ENCODE results near the gene MFSD11.
"Not testable (repeated sequence)": the region's sequence is repeated elsewhere in the genome, so short reads cannot be mapped to it uniquely, and the experiment has no call there.

The MFSD11 gene

DNA sequence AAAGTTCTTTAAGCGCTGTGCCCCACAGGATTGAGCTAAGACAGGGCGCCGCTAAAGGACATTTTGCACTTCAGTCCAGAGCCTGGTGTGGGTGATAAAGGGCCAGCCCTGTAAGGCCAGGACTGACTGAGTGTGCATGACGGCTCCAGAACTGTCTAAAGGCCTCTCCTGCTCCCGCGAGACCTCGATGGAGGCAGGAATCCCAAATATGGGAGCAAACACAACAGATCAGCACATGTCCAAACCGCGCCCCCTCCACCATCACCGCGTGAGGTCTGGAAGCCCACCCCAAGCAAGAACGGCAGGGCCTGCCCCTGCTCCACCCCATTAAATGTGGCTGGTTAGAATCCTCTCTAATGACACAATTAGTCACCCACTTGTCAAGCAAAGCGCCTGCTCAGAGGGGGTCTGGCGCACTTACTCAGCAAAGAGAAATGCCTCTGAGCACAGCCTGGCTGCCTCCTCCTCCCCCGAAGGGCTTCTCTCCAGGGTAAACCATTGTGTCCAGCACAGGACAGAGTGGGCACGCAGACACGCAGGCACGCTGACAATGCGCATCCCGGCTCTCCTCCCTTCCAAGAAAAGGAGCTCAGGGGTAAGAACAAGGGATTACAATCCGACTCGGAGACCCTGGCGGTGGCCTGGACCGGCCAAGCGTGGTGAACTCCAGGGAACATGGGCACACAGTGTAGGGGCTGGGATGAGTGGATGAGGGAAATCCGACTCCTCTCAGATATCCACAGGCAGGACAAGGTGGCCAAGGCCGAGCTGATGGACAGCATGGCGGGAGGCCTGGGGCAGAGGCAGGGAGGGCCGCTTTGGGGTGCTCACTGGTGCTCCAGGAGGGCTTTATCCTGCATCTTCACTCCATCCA lies 28.6 kb upstream of the MFSD11 start:
- no peak for DNase-seq (ENCODE audit: low spot score)

DNA sequence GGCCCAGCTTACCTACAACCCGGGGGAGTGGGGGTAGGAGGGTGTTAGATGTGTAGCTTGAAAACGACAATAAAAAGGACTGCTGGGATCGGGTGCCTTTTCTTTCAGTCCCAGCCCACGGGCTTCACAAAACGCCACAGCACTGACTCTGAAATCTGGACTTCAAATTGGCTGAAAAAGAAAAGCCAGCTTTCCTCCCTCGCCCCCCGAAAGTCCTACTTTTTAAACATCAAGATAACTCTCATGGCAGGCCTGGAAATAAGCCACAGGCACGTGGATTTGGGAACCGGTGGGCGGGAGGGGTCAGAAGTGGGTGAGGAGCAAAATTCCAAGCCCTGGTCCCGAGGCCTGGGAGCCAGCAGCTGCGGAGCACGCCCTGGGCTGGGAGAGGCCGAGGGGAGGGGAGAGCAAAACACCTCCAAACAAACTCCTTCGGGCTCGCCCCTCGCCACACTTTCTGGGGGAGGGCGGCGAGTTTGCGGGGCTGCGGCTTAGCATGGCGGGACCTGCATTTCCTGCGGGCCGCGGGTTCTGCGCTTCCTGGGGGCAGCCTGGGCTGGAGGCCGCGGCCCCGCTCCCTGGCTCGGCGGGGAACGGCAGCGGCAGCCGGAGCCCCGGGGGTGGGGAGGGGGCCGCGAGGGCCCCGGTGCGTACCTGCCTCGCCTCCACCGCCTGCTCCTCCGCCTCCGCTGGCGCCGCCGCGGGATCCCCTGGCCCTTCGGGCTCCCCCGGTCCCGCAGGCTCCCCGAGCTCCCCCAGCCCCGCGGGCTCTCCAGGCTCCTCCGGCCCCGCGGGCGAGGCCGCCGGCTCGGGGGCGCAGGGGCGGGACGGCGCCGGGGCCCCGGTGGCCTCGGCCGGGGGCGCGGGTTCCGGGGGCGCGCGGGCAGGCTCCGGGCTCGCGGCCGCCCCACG lies 27.7 kb upstream of the MFSD11 start:
- DNase-seq (ENCODE audit: low spot score): peak; percentile 44

DNA sequence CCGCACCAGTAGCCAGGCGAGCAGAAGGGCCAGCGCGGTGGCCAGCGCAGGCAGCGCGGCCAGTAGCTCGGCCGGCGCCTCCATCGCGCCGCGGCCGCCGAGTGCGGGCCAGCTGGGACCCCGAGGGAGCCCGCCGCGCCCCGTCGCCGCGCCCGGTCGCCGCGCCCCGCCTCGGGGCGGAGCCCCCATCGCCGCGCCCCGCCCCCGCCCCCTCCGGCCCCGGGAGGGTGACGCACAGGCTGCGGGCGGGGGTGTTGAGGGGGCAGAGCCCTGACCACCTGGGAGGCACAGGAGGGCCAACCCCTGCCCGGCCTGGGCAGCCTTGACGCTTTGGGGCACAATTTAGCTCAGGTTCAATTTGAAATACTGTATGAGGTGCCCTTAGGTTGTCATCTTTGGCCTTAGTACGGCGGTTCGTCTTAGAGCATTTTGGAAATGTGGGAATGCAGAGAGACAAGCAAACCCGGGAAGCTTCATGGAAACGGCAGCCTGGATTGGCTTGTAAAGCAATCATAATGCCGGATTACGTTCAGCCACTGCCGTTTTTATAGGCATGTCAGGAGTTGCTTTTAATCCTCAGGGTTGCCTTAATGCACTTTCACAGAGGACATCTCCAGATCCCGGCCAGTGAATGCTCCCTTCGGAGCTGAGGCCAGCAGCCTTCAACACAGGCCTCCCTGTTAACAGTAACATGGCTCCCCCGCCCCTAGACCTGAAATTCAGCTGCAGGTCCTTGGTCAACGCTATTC lies 26.9 kb upstream of the MFSD11 start, which contains the start of gene MXRA7:
TSS of gene MXRA7 (minus strand) at position 103 of the 749 bp plus-strand sequence. CDS start at position 84, 19 bp downstream.
- DNase-seq (ENCODE audit: low spot score): peak; percentile 80

DNA sequence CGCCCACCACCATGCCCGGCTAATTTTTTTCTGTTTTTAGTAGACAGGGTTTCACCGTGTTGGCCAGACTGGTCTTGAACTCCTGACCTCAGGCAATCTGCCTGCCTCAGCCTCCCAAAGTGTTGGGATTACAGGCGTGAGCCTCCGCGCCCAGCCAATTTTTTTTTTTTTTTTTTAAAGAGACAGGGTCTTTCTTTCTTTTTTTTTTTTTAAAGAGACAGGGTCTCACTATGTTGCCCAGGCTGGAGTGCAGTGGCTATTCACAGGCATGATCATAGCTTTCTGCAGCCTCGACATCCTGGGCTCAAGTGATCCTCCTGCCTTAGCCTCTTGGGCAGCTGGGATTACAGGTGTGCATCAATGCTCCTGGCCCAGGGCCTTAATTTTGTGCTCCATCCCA lies 25.6 kb upstream of the MFSD11 start:
- DNase-seq (ENCODE audit: low spot score): not testable (repeated sequence)

DNA sequence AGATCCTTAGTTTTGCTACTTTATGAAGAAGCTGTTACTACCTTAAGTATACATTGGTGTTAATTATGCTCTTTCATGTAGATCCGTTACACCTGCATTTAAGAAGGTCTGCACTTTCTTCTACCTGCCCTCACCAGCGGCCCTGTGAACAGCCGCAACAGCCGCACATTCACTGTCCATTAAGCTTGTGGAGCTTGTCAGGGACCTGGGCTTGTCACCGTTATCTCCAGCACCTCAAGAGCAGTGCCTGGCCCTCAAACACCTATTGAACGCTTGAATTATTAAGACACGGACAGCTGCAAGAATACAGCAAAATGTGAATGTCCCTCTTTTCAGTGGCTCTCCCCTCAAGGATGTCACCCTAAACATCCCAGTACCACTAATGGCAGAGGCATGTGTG lies 24.2 kb upstream of the MFSD11 start:
- no peak for DNase-seq (ENCODE audit: low spot score)

DNA sequence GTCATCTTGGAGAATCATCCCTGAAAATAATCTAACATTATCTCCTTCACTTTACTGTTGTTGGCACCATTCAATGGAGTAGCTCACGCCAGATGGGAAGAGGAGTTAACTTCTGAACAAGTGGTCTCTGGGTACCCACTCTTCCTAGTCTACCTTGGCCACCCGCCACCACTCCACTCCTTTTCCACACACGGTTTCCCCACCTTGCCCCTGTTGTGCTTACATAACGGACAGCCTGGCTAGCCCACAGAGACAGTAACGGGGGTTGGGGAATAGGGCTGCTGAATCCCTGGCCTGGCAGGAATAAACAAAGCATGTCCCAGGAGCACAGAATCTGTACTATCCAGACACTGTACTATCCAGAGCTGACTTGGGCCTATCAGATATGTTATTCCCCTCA lies 23.6 kb upstream of the MFSD11 start:
- DNase-seq (ENCODE audit: low spot score): no peak

DNA sequence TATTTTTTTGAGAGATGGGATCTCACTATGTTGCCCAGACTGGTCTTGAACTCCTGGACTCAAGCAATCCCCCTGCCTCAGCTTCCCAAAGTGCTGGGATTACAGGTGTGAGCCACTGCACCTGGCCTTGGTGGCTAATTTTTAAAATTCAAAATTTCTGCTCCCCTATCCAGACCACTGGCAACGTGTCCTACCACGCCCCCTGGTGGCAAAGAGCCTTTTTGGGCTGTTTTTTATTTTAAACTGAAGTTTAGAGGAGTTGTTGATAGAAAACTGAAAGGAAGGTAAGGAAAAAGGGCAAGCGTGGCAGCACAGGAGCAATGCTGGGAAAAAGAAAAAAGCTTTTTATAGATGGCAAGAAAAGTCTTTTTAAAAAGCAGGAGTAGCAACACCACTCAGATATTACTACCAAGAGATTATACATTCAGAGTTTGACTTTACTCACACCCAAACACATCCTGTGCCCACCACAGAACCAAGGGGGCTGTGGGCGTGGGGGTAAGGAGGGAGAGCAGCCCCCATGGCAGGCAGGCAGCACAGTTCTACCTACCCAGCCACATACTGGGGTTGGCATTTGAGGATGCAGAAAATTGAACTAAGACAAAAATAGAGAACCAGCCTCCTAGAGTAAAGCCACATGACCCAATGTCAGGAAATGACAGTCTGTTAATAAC lies 23.0 kb upstream of the MFSD11 start:
- DNase-seq (ENCODE audit: low spot score): peak; percentile 56

DNA sequence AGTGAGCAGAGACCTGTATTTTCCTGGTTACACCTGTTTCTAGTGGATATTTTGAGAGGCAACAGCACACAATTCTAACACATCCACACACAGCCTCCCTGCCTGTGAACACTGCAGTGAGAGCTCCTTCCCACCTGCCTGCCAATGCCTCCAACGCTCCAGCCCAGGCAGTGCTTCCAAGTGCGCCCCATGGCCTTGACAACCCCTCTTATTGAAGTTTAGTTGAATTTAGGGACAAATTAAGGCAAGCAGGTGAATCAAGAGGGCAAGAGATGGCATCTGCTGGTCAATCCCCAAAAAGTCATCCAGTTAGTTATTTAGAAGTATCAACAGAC lies 22.5 kb upstream of the MFSD11 start:
- DNase-seq (ENCODE audit: low spot score): no peak

DNA sequence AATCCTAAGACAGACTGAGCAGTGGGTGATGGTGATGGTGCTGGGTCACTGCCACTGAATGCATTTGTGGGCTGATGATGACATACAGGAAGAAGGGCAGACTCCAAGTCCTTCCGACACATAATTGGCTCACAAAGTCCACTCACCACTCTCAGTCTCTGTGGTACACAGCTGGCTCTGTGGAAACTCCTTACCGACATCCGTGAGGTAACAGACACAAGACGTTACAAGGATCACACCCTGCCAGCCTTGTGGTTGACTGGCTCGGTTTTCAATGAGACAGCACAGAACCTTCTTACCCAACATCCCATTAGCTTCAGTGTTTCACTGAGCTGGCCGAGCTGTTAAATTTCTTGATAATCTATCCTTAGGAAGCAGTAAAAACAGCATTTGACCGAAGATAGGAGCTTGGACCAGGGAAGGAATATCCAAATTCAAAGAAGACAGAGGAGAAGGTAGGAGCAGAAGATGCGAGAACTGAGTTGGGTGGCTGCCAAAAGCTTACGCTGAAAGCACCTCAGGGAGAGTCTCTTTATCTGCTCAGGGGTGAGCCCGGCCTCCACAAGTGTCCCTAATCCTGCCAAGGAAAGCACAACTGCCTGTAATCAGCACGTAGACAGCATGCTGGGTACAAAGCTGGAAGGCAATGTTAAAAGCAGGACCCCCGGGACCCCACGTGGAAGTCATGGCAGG lies 21.6 kb upstream of the MFSD11 start:
- DNase-seq (ENCODE audit: low spot score): no peak

DNA sequence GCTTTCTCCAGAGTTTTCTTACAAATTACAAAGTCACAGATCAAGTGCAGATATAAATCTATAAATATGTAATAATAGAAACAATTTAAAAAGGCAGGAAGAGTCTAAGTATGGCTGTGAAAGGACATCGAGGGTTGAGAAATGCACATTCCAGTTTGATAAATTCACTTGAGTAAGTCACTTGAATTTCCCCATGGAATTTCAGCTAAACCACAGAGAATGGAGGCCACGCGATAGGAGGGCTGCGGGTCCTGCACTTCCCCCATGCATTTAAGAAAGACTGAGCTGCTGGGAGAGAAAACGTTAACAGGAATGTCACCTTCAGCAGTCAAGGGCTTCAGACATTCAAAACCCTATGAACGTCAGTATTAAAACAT lies 21.1 kb upstream of the MFSD11 start:
- DNase-seq (ENCODE audit: low spot score): no peak

DNA sequence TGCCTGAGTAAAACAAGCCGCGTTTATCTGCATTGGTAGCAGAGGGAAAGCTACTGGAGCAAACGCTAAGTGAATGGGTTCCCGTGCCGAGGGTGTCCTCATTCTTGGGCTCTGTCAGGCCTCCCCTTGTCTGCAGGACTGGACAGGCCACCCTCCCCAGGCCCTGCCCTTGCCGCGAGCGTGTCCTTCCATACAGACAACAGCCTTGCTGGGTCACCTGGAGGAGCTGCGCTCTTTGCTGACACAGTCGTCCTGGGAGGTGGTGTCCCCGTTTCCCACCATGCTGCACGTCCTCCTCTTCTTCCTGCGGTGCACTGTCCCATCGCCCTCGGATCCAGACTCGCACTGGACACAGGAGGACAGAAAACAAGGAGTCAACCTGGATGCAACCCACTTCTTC lies 19.4 kb upstream of the MFSD11 start:
- DNase-seq (ENCODE audit: low spot score): no peak

DNA sequence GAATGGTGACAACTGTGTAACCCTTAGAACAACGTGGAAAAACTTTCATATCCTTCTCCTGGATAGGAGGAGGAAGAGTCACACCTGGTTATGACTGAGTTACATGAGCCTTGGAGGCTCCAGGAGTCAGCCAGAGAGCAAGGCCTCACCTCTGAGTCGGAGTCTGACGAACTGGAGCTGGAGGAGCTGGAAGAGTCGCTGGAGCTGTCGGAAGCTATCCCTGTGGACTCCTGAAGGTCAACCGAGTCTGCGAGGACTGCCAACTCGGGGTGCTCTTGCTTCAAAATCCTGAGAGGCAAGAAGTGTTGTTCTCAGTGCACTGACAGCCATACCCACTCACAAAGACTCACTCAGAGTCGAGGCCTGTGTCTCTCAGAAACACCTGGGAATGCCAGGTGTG lies 17.7 kb upstream of the MFSD11 start:
- no peak for DNase-seq (ENCODE audit: low spot score)

DNA sequence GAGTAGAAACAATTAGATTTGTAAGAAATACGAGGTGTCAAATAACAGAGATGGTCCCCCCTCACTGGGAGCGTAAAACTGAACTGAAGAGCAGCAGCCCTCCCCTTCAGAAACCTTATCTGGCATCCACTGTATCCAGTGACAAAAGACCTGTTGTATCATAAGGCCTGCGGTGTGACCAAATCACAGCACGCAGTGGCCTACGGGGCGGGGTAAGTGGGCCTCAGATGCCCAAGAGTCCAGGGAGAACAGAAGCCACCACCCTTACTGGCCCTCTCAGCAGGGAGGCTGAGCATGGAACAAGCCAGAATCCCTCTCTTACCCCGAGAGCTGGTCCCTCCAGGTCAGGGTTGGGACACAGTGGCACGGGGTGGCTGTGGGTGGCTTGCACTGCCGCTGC lies 17.0 kb upstream of the MFSD11 start:
- no peak for DNase-seq (ENCODE audit: low spot score)

DNA sequence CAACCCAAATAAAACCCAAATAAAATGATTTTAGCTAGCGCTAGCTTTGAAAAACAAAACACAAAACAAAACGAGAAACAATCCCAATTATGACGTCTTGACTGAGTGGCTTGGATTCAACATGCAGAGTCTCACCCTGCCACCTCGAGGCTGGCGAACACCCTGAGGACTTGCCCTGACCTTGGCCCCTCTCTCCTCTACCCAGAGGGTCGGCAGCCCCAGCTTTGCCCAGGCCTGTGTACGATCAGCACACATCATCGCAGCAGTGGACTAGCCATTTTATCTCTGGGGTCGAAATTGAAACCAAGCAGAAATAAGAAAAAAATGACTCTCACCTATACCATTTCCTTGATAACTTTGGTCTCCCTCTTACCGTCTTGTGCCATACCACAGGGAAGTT lies 16.5 kb upstream of the MFSD11 start:
- DNase-seq (ENCODE audit: low spot score): no peak

DNA sequence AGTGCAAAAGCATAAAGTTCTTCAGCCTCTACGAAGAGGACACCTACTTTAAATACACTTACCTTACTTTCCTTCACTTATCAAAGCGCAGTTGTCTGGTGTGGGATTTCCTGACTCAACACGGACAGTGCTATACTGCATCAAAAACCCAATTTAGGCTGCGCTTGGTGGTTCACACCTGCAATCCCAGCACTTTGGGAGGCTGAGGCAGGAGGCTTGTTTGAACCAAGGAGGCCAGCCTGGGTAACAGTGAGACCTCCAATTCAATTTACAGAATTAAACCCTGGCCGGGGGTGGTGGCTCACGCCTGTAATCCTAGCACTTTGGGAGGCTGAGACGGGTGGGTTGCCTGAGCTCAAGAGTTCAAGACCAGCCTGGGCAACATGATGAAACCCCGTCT lies 15.6 kb upstream of the MFSD11 start:
- no peak for DNase-seq (ENCODE audit: low spot score)

DNA sequence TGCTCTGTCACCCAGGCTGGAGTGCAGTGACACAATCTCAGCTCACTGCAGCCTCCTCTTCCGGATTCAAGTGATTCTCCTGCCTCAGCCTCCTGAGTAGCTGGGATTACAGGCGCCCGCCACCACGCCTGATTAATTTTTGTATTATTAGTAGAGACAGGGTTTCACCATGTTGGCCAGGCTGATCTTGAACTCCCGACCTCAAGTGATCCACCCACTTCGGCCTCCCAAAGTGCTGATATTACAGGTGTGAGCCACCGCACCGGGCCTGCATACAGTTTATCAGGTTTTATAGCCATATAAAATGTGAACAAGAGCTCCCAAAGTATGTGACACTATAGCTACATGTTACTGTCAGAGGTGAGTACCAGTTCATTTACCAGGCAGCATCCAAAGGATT lies 14.9 kb upstream of the MFSD11 start:
- DNase-seq (ENCODE audit: low spot score): not testable (repeated sequence)

DNA sequence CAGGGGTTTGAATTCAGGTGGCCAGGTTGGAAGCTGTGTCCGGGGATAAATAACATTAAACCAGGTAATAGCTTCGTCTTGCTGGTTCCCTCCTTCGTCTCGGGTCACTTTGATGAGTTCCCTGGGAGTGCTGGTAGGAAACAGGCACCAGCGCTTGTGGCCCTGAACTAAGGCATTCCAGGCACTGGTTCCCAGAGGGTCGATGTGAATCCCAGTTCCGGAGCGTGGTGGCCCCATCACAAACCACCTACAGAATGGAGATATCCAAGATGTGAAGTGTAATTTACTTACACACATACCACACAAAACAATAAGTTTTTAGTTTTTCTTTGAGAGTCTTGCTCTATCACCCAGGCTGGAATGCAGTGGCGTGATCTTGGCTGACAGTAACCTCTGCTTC lies 14.1 kb upstream of the MFSD11 start:
- DNase-seq (ENCODE audit: low spot score): no peak

DNA sequence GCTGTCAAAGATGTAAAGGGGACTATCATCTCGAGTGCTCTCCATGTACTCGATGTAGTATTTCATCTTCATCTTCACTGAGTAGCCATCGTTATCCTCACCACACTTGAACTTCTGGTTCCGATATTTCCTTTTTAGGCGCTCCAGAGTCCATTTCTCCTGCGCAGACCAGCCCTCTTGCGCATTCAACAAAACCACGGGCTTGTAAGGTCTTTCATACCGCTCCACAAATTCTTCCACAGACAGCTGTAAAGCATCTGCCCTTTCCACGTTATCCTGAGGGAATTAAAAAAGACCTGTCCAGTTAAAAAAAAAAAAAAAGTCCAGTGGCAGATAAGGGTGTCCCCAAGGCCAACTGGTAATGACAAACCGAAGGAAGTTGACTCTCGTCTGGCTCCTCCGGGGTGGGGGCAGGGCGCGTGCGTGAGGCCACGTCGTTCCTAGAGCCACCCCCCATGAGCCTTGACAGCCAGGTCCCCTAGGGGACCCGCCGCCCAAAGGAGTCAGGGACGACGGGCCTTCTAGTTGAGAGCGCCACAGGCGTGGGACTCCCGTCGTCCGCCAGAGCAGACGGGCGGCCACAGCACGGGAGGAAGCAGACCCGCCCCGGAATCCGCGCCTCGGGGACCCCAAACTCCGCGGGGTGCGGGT lies 12.2 kb upstream of the MFSD11 start:
- DNase-seq (ENCODE audit: low spot score): peak; percentile 64

DNA sequence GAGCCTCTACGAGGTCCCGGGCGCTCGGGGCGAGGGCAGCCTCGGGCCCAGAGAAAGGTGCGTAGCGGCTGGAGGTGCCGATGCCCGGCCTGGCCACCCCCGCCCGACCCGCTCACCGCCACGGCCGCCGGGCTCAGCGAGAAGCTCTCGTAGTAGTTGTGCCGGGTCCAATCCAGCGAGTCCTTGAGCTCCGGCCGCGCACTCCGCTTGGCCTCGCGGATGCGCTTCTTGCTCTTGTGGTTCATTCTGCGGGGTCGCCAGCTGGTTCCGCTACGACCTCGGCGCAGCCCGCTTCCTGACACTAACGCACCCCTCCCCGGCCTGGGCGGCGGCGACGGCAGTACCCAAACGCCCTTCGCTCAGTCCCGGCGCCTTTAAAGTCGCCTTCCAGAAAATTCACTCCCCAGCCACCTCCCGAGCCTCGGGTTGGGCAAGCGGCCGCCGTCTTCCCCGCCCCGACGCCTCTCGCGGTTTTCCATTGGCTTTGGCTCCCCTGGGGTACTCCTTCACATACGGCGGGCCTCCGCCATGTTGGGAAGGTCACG lies 11.6 kb upstream of the MFSD11 start, which contains the start of gene JMJD6:
TSS of gene JMJD6 (minus strand) at position 376 of the 545 bp plus-strand sequence. CDS start at position 245, 131 bp downstream.
- peak; percentile 98 for DNase-seq (ENCODE audit: low spot score)
